SJSA1 (cell line): ENCODE data around the gene LPIN2. TPM values are rescaled to one million over a fixed set of nuclear protein-coding genes. Genes with fewer than 3 reads are reported as not detected.
"Not testable (repeated sequence)": the region's sequence is repeated elsewhere in the genome, so short reads cannot be mapped to it uniquely, and the experiment has no call there.

Source experiments
- DNase-seq, 2 experiments: peaks; one replicate each; pipeline ENCODE4 v3.0.0-alpha.2; 2015 to 2020; ENCODE audit warnings: low spot score in 2 of 2, low read depth in 1 of 2
- H3K27ac ChIP-seq: fragments of 250-450 bp; sonication (Bioruptor Pico); 2 replicates; pipeline ENCODE4 v1.5.1; 2020; ENCODE audit warnings: mild to moderate bottlenecking, moderate library complexity
- H3K27me3 ChIP-seq: fragments of 250-450 bp; sonication (Bioruptor Pico); replicated peaks from 2 replicates; pipeline ENCODE4 v1.5.1; 2020; ENCODE audit warnings: mild to moderate bottlenecking, moderate library complexity
- H3K36me3 ChIP-seq: fragments of 250-450 bp; sonication (Bioruptor Pico); 2 replicates; pipeline ENCODE4 v1.5.1; 2020; ENCODE audit warnings: mild to moderate bottlenecking
- H3K4me1 ChIP-seq: fragments of 250-450 bp; sonication (Bioruptor Pico); replicated peaks from 2 replicates; pipeline ENCODE4 v1.6.1; 2021; ENCODE audit warnings: mild to moderate bottlenecking
- H3K4me3 ChIP-seq: fragments of 250-450 bp; sonication (Bioruptor Pico); 2 replicates; pipeline ENCODE4 v1.5.1; 2020; ENCODE audit warnings: mild to moderate bottlenecking
- H3K9me3 ChIP-seq: fragments of 250-450 bp; sonication (Bioruptor Pico); replicated peaks from 2 replicates; pipeline ENCODE4 v1.5.1; 2020; ENCODE audit warnings: mild to moderate bottlenecking
- total RNA-seq: library from RNA; depleted of rRNA; stranded (reverse); fragments of >200 nt; shearing (Covaris generic); gene quantifications from 2 replicates; pipeline ENCODE4 v1.2.3, GENCODE V29; 2014

The LPIN2 gene
- total RNA-seq, 1 experiment from 2014 or later: 21.0 TPM

- Histone ChIP-seq H3K4me1 (peaks cover 26% of the 10 kb centered on the region), H3K27me3 (no peaks in the 10 kb centered on the region), H3K9me3 (no peaks in the 10 kb centered on the region), H3K4me3 (no peak overlapping the region), H3K36me3 (no peaks in the 10 kb centered on the region), H3K27ac (no peak overlapping the region)
- DNase-seq: no peak
These were observed 40.1 kb upstream of the LPIN2 start for GRCh38 chr18:3053081-3053480.

- Histone ChIP-seq H3K36me3 (no peaks in the 10 kb centered on the region), H3K4me3 (no peak overlapping the region), H3K27me3 (no peaks in the 10 kb centered on the region), H3K27ac (no peak overlapping the region), H3K4me1 (peaks cover 19% of the 10 kb centered on the region), H3K9me3 (no peaks in the 10 kb centered on the region)
- no peak for DNase-seq
These were observed 39.4 kb upstream of the LPIN2 start for GRCh38 chr18:3052411-3052758.

- no peak for DNase-seq
- Histone ChIP-seq H3K27me3 (no peaks in the 10 kb centered on the region), H3K4me3 (no peak overlapping the region), H3K9me3 (no peaks in the 10 kb centered on the region), H3K36me3 (no peaks in the 10 kb centered on the region), H3K4me1 (peaks cover 14% of the 10 kb centered on the region), H3K27ac (no peak overlapping the region)
These were observed 38.9 kb upstream of the LPIN2 start for GRCh38 chr18:3051718-3052410.

GRCh38 chr18:3049897-3050454 is 37.0 kb upstream of the LPIN2 start:
- not testable (repeated sequence) for H3K27ac ChIP-seq, DNase-seq, H3K4me3 ChIP-seq, H3K9me3 ChIP-seq, H3K36me3 ChIP-seq, H3K27me3 ChIP-seq
- H3K4me1 ChIP-seq: peaks cover 18% of the 10 kb centered on the region

- no peak for DNase-seq
- Histone ChIP-seq H3K27ac (no peak overlapping the region), H3K4me3 (no peak overlapping the region), H3K9me3 (no peaks in the 10 kb centered on the region), H3K27me3 (no peaks in the 10 kb centered on the region), H3K4me1 (peaks cover 29% of the 10 kb centered on the region), H3K36me3 (no peaks in the 10 kb centered on the region)
These were observed 35.9 kb upstream of the LPIN2 start for GRCh38 chr18:3048820-3049349.

GRCh38 chr18:3048121-3048520 is 35.2 kb upstream of the LPIN2 start:
- Histone ChIP-seq H3K36me3 (no peaks in the 10 kb centered on the region), H3K27me3 (no peaks in the 10 kb centered on the region), H3K27ac (no peak overlapping the region), H3K4me1 (peaks cover 29% of the 10 kb centered on the region), H3K9me3 (no peaks in the 10 kb centered on the region), H3K4me3 (no peak overlapping the region)
- DNase-seq: no peak

GRCh38 chr18:3046216-3046808 is 33.4 kb upstream of the LPIN2 start:
- H3K4me1 ChIP-seq: peaks cover 21% of the 10 kb centered on the region
- no peaks in the 10 kb centered on the region for H3K36me3 ChIP-seq
- H3K4me3 ChIP-seq: no peak overlapping the region
- no peaks in the 10 kb centered on the region for H3K27me3 ChIP-seq
- no peak for DNase-seq
- no peak overlapping the region for H3K27ac ChIP-seq
- no peaks in the 10 kb centered on the region for H3K9me3 ChIP-seq

- H3K27ac ChIP-seq: no peak overlapping the region
These were observed 32.2 kb upstream of the LPIN2 start for GRCh38 chr18:3044931-3045698.

GRCh38 chr18:3042379-3042778 is 29.4 kb upstream of the LPIN2 start:
- no peaks in the 10 kb centered on the region for H3K9me3 ChIP-seq
- peaks cover 26% of the 10 kb centered on the region for H3K4me1 ChIP-seq
- no peak for DNase-seq
- H3K27me3 ChIP-seq: no peaks in the 10 kb centered on the region
- no peak overlapping the region for H3K4me3 ChIP-seq
- H3K27ac ChIP-seq: no peak overlapping the region
- no peaks in the 10 kb centered on the region for H3K36me3 ChIP-seq

More at GRCh38 chr18:3044931-3045698, 32.2 kb upstream of the LPIN2 start:
- Histone ChIP-seq H3K36me3 (no peaks in the 10 kb centered on the region), H3K9me3 (no peaks in the 10 kb centered on the region), H3K4me3 (no peak overlapping the region), H3K27me3 (no peaks in the 10 kb centered on the region), H3K4me1 (peaks cover 21% of the 10 kb centered on the region)
- DNase-seq: peak in 1 of 2 experiments; percentile 58

GRCh38 chr18:3041843-3042242 is 28.9 kb upstream of the LPIN2 start:
- Histone ChIP-seq H3K4me3 (no peak overlapping the region), H3K27ac (no peak overlapping the region), H3K27me3 (no peaks in the 10 kb centered on the region), H3K9me3 (no peaks in the 10 kb centered on the region), H3K4me1 (peaks cover 27% of the 10 kb centered on the region), H3K36me3 (no peaks in the 10 kb centered on the region)
- no peak for DNase-seq

- no peaks in the 10 kb centered on the region for H3K27me3 ChIP-seq
- no peaks in the 10 kb centered on the region for H3K9me3 ChIP-seq
- no peak overlapping the region for H3K4me3 ChIP-seq
- H3K36me3 ChIP-seq: no peaks in the 10 kb centered on the region
- H3K27ac ChIP-seq: no peak overlapping the region
- peaks cover 25% of the 10 kb centered on the region for H3K4me1 ChIP-seq
- DNase-seq: no peak
These were observed 27.9 kb upstream of the LPIN2 start for GRCh38 chr18:3040881-3041280.

GRCh38 chr18:3040173-3040572 is 27.2 kb upstream of the LPIN2 start:
- no peak overlapping the region for H3K4me3 ChIP-seq
- DNase-seq: no peak
- H3K27me3 ChIP-seq: no peaks in the 10 kb centered on the region
- H3K36me3 ChIP-seq: no peaks in the 10 kb centered on the region
- peaks cover 18% of the 10 kb centered on the region for H3K4me1 ChIP-seq
- H3K27ac ChIP-seq: no peak overlapping the region
- H3K9me3 ChIP-seq: no peaks in the 10 kb centered on the region

GRCh38 chr18:3037423-3037915 is 24.5 kb upstream of the LPIN2 start:
- no peaks in the 10 kb centered on the region for H3K9me3 ChIP-seq
- no peaks in the 10 kb centered on the region for H3K27me3 ChIP-seq
- no peak overlapping the region for H3K4me3 ChIP-seq
- peaks cover 6% of the 10 kb centered on the region for H3K4me1 ChIP-seq
- peak; percentile 57 for DNase-seq
- H3K36me3 ChIP-seq: no peaks in the 10 kb centered on the region
- H3K27ac ChIP-seq: peak overlapping the region; percentile 57

- H3K9me3 ChIP-seq: no peaks in the 10 kb centered on the region
- DNase-seq: no peak
- peaks cover 6% of the 10 kb centered on the region for H3K4me1 ChIP-seq
- H3K27ac ChIP-seq: no peak overlapping the region
- H3K4me3 ChIP-seq: no peak overlapping the region
- H3K36me3 ChIP-seq: no peaks in the 10 kb centered on the region
- no peaks in the 10 kb centered on the region for H3K27me3 ChIP-seq
These were observed 23.2 kb upstream of the LPIN2 start for GRCh38 chr18:3036108-3036507.
